KBM-7 (cell line): ENCODE measurements around the gene CASK.
A peak's percentile ranks its signal among the peaks of the same experiment; 100 is the strongest.

Experiments used
- DNase-seq: peaks from one replicate; pipeline ENCODE4 v3.0.0-alpha.2; 2015
- in situ Hi-C: fragments of 300-500 bp; cut with MboI; formaldehyde crosslinking; loops from 2 replicates; pipeline ENCODE4 v1.14.3; 2020; ENCODE audit warnings: low sequenced_read_pairs, low pct_unique_long_range_greater_than_20kb, mixed read lengths

Gene CASK

GRCh38 chrX:41604766-41605543, 318.4 kb downstream of the CASK start:
- in situ Hi-C loops, result no loop called here
- no peak for DNase-seq

- no peak for DNase-seq
- in situ Hi-C loops, result no loop called here
Measured at GRCh38 chrX:41604177-41604576, 319.2 kb downstream of the CASK start.

- in situ Hi-C loops, result no loop called here
- no peak for DNase-seq
Measured at GRCh38 chrX:41603596-41603995, 319.8 kb downstream of the CASK start.

- DNase-seq, result no peak
- in situ Hi-C loops, result no loop called here
Measured at GRCh38 chrX:41602816-41603345, 320.5 kb downstream of the CASK start.

- no peak for DNase-seq
- in situ Hi-C loops, result no loop called here
Measured at GRCh38 chrX:41600291-41600690, 323.1 kb downstream of the CASK start.

GRCh38 chrX:41599507-41599906, 323.8 kb downstream of the CASK start:
- DNase-seq, result no peak
- in situ Hi-C loops, result no loop called here

- in situ Hi-C loops, result no loop called here
- no peak for DNase-seq
Measured at GRCh38 chrX:41596596-41596995, 326.8 kb downstream of the CASK start.

- in situ Hi-C loops, result no loop called here
- DNase-seq, result no peak
Measured at GRCh38 chrX:41594634-41595033, 328.7 kb downstream of the CASK start.

- in situ Hi-C loops, result no loop called here
- DNase-seq, result no peak
Measured at GRCh38 chrX:41591906-41592305, 331.4 kb downstream of the CASK start.

- no peak for DNase-seq
- in situ Hi-C loops, result no loop called here
Measured at GRCh38 chrX:41590641-41591040, 332.7 kb downstream of the CASK start.

GRCh38 chrX:41589634-41590270, 333.6 kb downstream of the CASK start:
- DNase-seq, result no peak
- in situ Hi-C loops, result no loop called here

- in situ Hi-C loops, result no loop called here
- DNase-seq, result no peak
Measured at GRCh38 chrX:41588271-41588670, 335.1 kb downstream of the CASK start.

- DNase-seq, result no peak
- in situ Hi-C loops, result no loop called here
Measured at GRCh38 chrX:41580423-41581064, 342.8 kb downstream of the CASK start.

- no peak for DNase-seq
- in situ Hi-C loops, result loop anchor here (25.0 kb wide), 1 partner anchor 173 kb away; no protein-coding TSS in a partner anchor
Measured at GRCh38 chrX:41563876-41564275, 359.5 kb downstream of the CASK start.

GRCh38 chrX:41561045-41561444, 362.3 kb downstream of the CASK start:
- peak; percentile 55 for DNase-seq
- in situ Hi-C loops, result loop anchor here (25.0 kb wide), 1 partner anchor 176 kb away; no protein-coding TSS in a partner anchor

GRCh38 chrX:41559235-41560052, 363.9 kb downstream of the CASK start:
- peak; percentile 92 for DNase-seq
- in situ Hi-C loops, result loop anchor here (25.0 kb wide), 1 partner anchor 178 kb away; no protein-coding TSS in a partner anchor

GRCh38 chrX:41558531-41558930, 364.8 kb downstream of the CASK start:
- in situ Hi-C loops, result loop anchor here (25.0 kb wide), 1 partner anchor 179 kb away; no protein-coding TSS in a partner anchor
- peak; percentile 66 for DNase-seq

- DNase-seq, result peak; percentile 64
- in situ Hi-C loops, result loop anchor here (25.0 kb wide), 1 partner anchor 180 kb away; no protein-coding TSS in a partner anchor
Measured at GRCh38 chrX:41556958-41557357, 366.4 kb downstream of the CASK start.

GRCh38 chrX:41553688-41554087, 369.7 kb downstream of the CASK start:
- no peak for DNase-seq
- in situ Hi-C loops, result loop anchor here (25.0 kb wide), 1 partner anchor 184 kb away; no protein-coding TSS in a partner anchor
